ENCODE results near the gene SRRM3.

- TF ChIP-seq CTCF (conservative IDR thresholded peaks at IDR 0.05; ENCODE audit: low read length) (no peak), EZH2phosphoT487 (IDR thresholded peaks at IDR 0.05; ENCODE audit: borderline replicate concordance, low read depth, low read length) (no peak)
These were observed 85.2 kb downstream of the SRRM3 start for GRCh38 chr7:76286842-76287403.
